Gastrocnemius medialis (tissue), 4 donors: Measurements from ENCODE around the gene PRPF40B. TPM values are rescaled to one million over a fixed set of nuclear protein-coding genes. Genes with fewer than 3 reads are reported as not detected.

Source experiments
- ATAC-seq, 2 donors: fragments of 150-250 bp; one replicate each; pipeline ENCODE4 v1.9.1; 2016
- DNase-seq, 2 donors: peaks; one replicate each; pipeline ENCODE4 v3.0.0-alpha.2; 2019
- H3K27ac ChIP-seq, 4 donors: fragments of 200-600 bp; sonication (generic); 1 replicate in 1 of 4; 2 replicates in 3 of 4; pipeline ENCODE4 v1.5.1; 2016 to 2018; ENCODE audit warnings: mild to moderate bottlenecking in 2 of 4, moderate library complexity in 1 of 4
- H3K27me3 ChIP-seq, 3 donors: fragments of 200-600 bp; sonication (generic) in 2 of 3; 1 replicate in 1 of 3; 2 replicates in 2 of 3; pipeline versions ENCODE4 v1.5.1 to v1.6.0; 2016 to 2019; ENCODE audit warnings: mild to moderate bottlenecking in 1 of 3, moderate library complexity in 1 of 3
- H3K36me3 ChIP-seq, 2 donors: fragments of 200-600 bp; sonication (generic) in 1 of 2; one replicate each; pipeline ENCODE4 v1.5.1; 2017 to 2018
- H3K4me1 ChIP-seq, 2 donors: fragments of 200-600 bp; sonication (generic) in 1 of 2; one replicate each; pipeline ENCODE4 v1.5.1; 2016 to 2017; ENCODE audit warnings: mild to moderate bottlenecking in 2 of 2
- H3K4me3 ChIP-seq, 4 donors: fragments of 200-600 bp; sonication (generic) in 3 of 4; 1 replicate in 1 of 4; 2 replicates in 3 of 4; pipeline ENCODE4 v1.5.1; 2016 to 2019; ENCODE audit warnings: mild to moderate bottlenecking in 2 of 4
- H3K9me3 ChIP-seq, 3 donors: fragments of 200-600 bp; sonication (generic) in 2 of 3; 1 replicate in 1 of 3; 2 replicates in 2 of 3; pipeline ENCODE4 v1.5.1; 2016 to 2019
- POLR2A ChIP-seq, 2 donors: fragments of 450-650 bp; IDR thresholded peaks; one replicate each; pipeline ENCODE4 v1.6.1; 2017; ENCODE audit warnings: antibody characterized with exemption in 2 of 2, mild to moderate bottlenecking in 2 of 2, moderate library complexity in 2 of 2
- in situ Hi-C, 4 donors: fragments of 200-750 bp; cut with MboI; loops; one replicate each; pipeline versions ENCODE4 v1.15.0 to v1.8.0; 2017; ENCODE audit warnings: low sequenced_read_pairs in 4 of 4
- intact Hi-C: fragments of 100-400 bp; cut with DNase I; formaldehyde crosslinking; loops from one replicate; pipeline ENCODE4 v1.15.1; 2023; ENCODE audit warnings: low total_unique reads
- total RNA-seq, 4 donors: library from RNA; depleted of rRNA; stranded (reverse); fragments of >200 nt; gene quantifications; one replicate each; pipeline versions ENCODE4 v1.1.0 to v1.2.3, GENCODE V29; 2016
- TF ChIP-seq, protein P1 (sequence below), 5 experiments: fragments of 450-650 bp in 3 of 5; fragments of 200-600 bp in 2 of 5; sonication (generic) in 2 of 5; IDR thresholded peaks in 4 of 5; conservative IDR thresholded peaks in 1 of 5; 1 replicate in 4 of 5; 2 replicates in 1 of 5; pipeline ENCODE4 v1.5.1; 2016 to 2019; ENCODE audit warnings: antibody characterized with exemption in 5 of 5, mild to moderate bottlenecking in 3 of 5, moderate library complexity in 3 of 5

Gene PRPF40B
- total RNA-seq, 4 donors from 2014 or later: 17.6 to 21.3 (median 20.2) TPM

DNA sequence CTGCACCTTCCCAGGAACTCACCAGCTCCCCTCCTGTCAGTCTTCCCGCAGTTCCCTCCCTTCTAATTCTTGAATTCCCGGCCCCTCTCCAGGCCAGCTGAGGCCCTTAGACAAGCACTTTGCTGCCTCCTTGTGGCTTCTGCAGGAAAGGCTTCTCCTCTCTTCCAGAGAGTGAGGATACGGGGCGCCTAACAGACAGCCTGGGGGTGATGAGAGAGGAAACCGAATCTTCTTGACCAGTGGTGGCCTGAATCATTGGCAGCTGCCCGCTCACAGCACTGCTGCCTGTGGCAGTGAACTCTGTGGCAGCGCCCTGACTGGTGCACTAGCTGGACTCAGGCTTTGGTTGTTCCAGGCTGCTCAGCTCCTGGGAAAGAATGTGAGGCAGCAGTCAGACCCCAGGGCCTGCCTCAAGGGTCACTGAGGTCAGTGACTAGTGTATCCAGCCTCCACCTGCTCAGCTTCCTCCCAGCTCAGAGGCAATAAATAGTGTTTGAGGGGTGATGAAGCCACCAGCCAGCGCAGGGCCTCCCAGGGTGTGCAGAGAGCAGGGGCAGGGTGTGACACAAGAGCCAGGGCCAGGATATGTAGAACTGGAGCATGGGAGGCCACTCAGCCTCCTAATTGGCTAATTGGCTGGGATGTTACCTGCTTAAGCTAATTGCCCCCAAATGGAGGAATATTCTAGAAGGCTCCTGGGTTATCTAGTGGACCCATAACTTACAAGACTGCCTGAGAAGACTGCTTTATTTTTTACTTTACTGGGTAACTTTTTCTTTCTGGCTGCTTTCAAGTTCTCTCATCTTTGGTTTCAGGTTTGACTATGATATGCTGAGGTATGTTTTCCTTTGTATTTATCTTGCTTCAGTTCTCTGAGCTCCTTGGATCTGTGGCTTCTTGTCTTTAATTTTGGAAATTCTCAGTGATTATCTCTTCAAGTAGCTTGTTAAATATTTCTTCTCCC lies 42.5 kb upstream of the PRPF40B start:
- peak; percentile 84 to 95 for ATAC-seq
- intact Hi-C loops (loop anchor here (1.0 kb wide), 2 partner anchors 29 to 223 kb away; no protein-coding TSS in a partner anchor), in situ Hi-C loops (no loop called here)
- Histone ChIP-seq H3K27ac (peak overlapping the region in 3 of 4 donors; percentile 12 to 23 (median 20)), H3K27me3 (no peaks in the 10 kb centered on the region), H3K36me3 (peaks cover 0 to 3% of the 10 kb centered on the region in 2 donors), H3K4me3 (no peak overlapping the region), H3K4me1 (peaks cover 5 to 19% of the 10 kb centered on the region in 2 donors), H3K9me3 (no peaks in the 10 kb centered on the region)
- TF ChIP-seq POLR2A (IDR thresholded peaks at IDR 0.05): no peak
- TF ChIP-seq, protein P1, sequence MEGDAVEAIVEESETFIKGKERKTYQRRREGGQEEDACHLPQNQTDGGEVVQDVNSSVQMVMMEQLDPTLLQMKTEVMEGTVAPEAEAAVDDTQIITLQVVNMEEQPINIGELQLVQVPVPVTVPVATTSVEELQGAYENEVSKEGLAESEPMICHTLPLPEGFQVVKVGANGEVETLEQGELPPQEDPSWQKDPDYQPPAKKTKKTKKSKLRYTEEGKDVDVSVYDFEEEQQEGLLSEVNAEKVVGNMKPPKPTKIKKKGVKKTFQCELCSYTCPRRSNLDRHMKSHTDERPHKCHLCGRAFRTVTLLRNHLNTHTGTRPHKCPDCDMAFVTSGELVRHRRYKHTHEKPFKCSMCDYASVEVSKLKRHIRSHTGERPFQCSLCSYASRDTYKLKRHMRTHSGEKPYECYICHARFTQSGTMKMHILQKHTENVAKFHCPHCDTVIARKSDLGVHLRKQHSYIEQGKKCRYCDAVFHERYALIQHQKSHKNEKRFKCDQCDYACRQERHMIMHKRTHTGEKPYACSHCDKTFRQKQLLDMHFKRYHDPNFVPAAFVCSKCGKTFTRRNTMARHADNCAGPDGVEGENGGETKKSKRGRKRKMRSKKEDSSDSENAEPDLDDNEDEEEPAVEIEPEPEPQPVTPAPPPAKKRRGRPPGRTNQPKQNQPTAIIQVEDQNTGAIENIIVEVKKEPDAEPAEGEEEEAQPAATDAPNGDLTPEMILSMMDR (IDR thresholded peaks at IDR 0.05 in 4 of 5, conservative IDR thresholded peaks at IDR 0.05 in 1 of 5): peak; percentile 71 to 87 (median 72)
- peak; percentile 47 to 74 for DNase-seq

- intact Hi-C loops (no loop called here), in situ Hi-C loops (no loop called here)
- Histone ChIP-seq H3K4me1 (peaks cover 5 to 19% of the 10 kb centered on the region in 2 donors), H3K4me3 (no peak overlapping the region), H3K36me3 (peaks cover 0 to 5% of the 10 kb centered on the region in 2 donors), H3K27ac (no peak overlapping the region), H3K9me3 (no peaks in the 10 kb centered on the region), H3K27me3 (no peaks in the 10 kb centered on the region)
- DNase-seq (no peak), ATAC-seq (no peak)
- no peak for TF ChIP-seq POLR2A (IDR thresholded peaks at IDR 0.05)
- TF ChIP-seq, protein P1 (IDR thresholded peaks at IDR 0.05 in 4 of 5, conservative IDR thresholded peaks at IDR 0.05 in 1 of 5): no peak
These were observed 41.2 kb upstream of the PRPF40B start for GRCh38 chr12:49582201-49582600.

- intact Hi-C loops (no loop called here), in situ Hi-C loops (no loop called here)
- Histone ChIP-seq H3K27me3 (no peaks in the 10 kb centered on the region), H3K4me1 (peaks cover 5 to 19% of the 10 kb centered on the region in 2 donors), H3K9me3 (no peaks in the 10 kb centered on the region), H3K4me3 (no peak overlapping the region), H3K27ac (peak overlapping the region in 1 of 4 donors; percentile 29), H3K36me3 (peaks cover 0 to 5% of the 10 kb centered on the region in 2 donors)
- TF ChIP-seq, protein P1 (IDR thresholded peaks at IDR 0.05 in 4 of 5, conservative IDR thresholded peaks at IDR 0.05 in 1 of 5): no peak
- no peak for TF ChIP-seq POLR2A (IDR thresholded peaks at IDR 0.05)
- ATAC-seq: no peak
- DNase-seq: no peak
These were observed 40.5 kb upstream of the PRPF40B start for GRCh38 chr12:49582850-49583249.

DNA sequence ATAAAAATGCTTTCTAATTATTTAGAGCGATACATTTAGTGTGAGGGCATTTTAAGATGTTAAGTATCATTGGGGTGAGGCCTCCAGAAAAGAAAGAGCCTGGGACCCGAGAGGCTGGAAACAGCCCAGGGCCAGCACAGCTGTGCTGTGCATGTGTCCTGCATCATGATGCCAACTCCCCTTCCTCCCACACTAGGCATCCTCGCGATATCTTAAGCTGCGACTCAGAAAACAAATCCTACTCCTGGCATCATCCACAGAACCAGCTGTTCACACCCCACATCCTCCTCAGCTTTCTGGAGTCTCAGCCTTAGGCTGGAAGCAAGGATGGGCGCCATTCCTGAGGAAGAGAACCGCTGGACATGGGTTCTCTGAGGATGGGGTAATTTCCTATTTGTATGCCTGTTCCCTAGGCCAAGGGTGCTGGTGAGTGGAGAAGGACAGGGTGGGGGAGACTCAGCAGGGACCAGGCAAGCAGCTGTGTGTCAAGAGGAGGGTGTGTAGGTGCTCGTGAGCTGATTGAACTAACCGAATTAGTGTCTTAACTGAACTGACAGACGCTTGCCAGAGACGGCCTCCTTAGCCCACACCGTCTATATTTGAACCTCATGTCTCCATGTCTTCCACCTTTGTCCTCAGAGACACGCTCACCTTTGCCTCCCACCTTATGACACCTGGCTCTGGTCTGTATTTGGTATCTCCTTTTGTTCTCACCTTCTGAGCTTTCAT lies 39.8 kb upstream of the PRPF40B start:
- DNase-seq (no peak), ATAC-seq (no peak)
- TF ChIP-seq POLR2A (IDR thresholded peaks at IDR 0.05): no peak
- TF ChIP-seq, protein P1 (IDR thresholded peaks at IDR 0.05 in 4 of 5, conservative IDR thresholded peaks at IDR 0.05 in 1 of 5): no peak
- Histone ChIP-seq H3K4me3 (no peak overlapping the region), H3K27ac (peak overlapping the region in 3 of 4 donors; percentile 3 to 29 (median 11)), H3K27me3 (no peaks in the 10 kb centered on the region), H3K36me3 (peaks cover 0 to 5% of the 10 kb centered on the region in 2 donors), H3K4me1 (peaks cover 7 to 19% of the 10 kb centered on the region in 2 donors), H3K9me3 (no peaks in the 10 kb centered on the region)
- in situ Hi-C loops (no loop called here), intact Hi-C loops (no loop called here)
